Vagina (tissue), 2 donors: ENCODE data around the gene AUP1.

ENCODE experiments used
- CTCF ChIP-seq, 3 experiments: fragments of 450-650 bp in 2 of 3; fragments of 200-600 bp in 1 of 3; sonication (generic) in 1 of 3; IDR thresholded peaks; one replicate each; pipeline ENCODE4 v1.5.1; 2017 to 2019; ENCODE audit warnings: antibody characterized with exemption in 3 of 3, mild to moderate bottlenecking in 2 of 3, moderate library complexity in 2 of 3
- POLR2A ChIP-seq, 2 donors: fragments of 450-650 bp; IDR thresholded peaks; one replicate each; pipeline ENCODE4 v1.6.1; 2017; ENCODE audit warnings: antibody characterized with exemption in 2 of 2, mild to moderate bottlenecking in 2 of 2, moderate library complexity in 2 of 2
- POLR2AphosphoS5 ChIP-seq, 2 donors: sonication (generic); formaldehyde crosslinking; IDR thresholded peaks; one replicate each; pipeline ENCODE4 v1.9.0; 2017; ENCODE audit warnings: antibody characterized with exemption in 2 of 2, mild to moderate bottlenecking in 2 of 2, low read depth in 1 of 2; ENCODE audit not compliant: insufficient read depth in 1 of 2

GRCh38 chr2:74544634-74545033 lies 15.1 kb upstream of the AUP1 start:
- no peak for TF ChIP-seq POLR2AphosphoS5 (IDR thresholded peaks at IDR 0.05; ENCODE audit: insufficient read depth in 1 of 2, low read depth in 1 of 2)
- no peak for TF ChIP-seq CTCF (IDR thresholded peaks at IDR 0.05)
- no peak for TF ChIP-seq POLR2A (IDR thresholded peaks at IDR 0.05)
